Gastroesophageal sphincter (tissue), 4 donors: Measurements from ENCODE around the gene TEX14. TPM values are rescaled to one million over a fixed set of nuclear protein-coding genes. Genes with fewer than 3 reads are reported as not detected.
A peak's percentile ranks its signal among the peaks of the same experiment; 100 is the strongest.

Source experiments
- ATAC-seq: fragments of 150-250 bp; one replicate; pipeline ENCODE4 v1.9.1; 2016; ENCODE audit warnings: mild to moderate bottlenecking, moderate library complexity
- H3K27ac ChIP-seq, 4 donors: fragments of 200-600 bp; sonication (generic) in 3 of 4; 1 replicate in 3 of 4; 2 replicates in 1 of 4; pipeline ENCODE4 v1.5.1; 2016 to 2019
- H3K27me3 ChIP-seq: fragments of 200-600 bp; sonication (generic); one replicate; pipeline ENCODE4 v1.5.1; 2019
- H3K36me3 ChIP-seq, 2 donors: fragments of 200-600 bp; sonication (generic); one replicate each; pipeline ENCODE4 v1.5.1; 2019; ENCODE audit warnings: control low read depth in 1 of 2
- H3K4me1 ChIP-seq, 3 donors: fragments of 200-600 bp; sonication (generic); 1 replicate in 2 of 3; 2 replicates in 1 of 3; pipeline ENCODE4 v1.5.1; 2016 to 2019; ENCODE audit warnings: control low read depth in 2 of 3
- H3K4me3 ChIP-seq, 2 donors: fragments of 200-600 bp; sonication (generic); one replicate each; pipeline ENCODE4 v1.5.1; 2019; ENCODE audit warnings: mild to moderate bottlenecking in 1 of 2, moderate library complexity in 1 of 2
- H3K9me3 ChIP-seq, 3 donors: fragments of 200-600 bp; sonication (generic); one replicate each; pipeline ENCODE4 v1.5.1; 2017 to 2019; ENCODE audit warnings: control low read depth in 2 of 3
- CTCF ChIP-seq, 4 experiments: fragments of 200-600 bp in 2 of 4; fragments of 450-650 bp in 2 of 4; sonication (generic) in 1 of 4; IDR thresholded peaks; one replicate each; pipeline ENCODE4 v1.5.1; 2017 to 2019; ENCODE audit warnings: antibody characterized with exemption in 4 of 4, mild to moderate bottlenecking in 2 of 4, moderate library complexity in 2 of 4
- EP300 ChIP-seq: sonication (generic); formaldehyde crosslinking; IDR thresholded peaks from one replicate; pipeline ENCODE4 v1.6.1; 2017; ENCODE audit warnings: antibody characterized with exemption, mild to moderate bottlenecking
- POLR2A ChIP-seq, 2 donors: fragments of 450-650 bp; IDR thresholded peaks; one replicate each; pipeline ENCODE4 v1.6.1; 2017; ENCODE audit warnings: antibody characterized with exemption in 2 of 2, mild to moderate bottlenecking in 2 of 2, moderate library complexity in 1 of 2
- POLR2AphosphoS5 ChIP-seq: sonication (generic); formaldehyde crosslinking; IDR thresholded peaks from one replicate; pipeline ENCODE4 v1.6.1; 2017; ENCODE audit warnings: antibody characterized with exemption
- WGBS, 2 donors: methylation state at CpG; one replicate each; pipeline ENCODE4 v1.1.5; 2018; ENCODE audit warnings: low coverage in 1 of 2; 5-methylcytosine and 5-hydroxymethylcytosine counted together
- total RNA-seq, 4 donors: library from RNA; depleted of rRNA; stranded (reverse); fragments of >200 nt; gene quantifications; one replicate each; pipeline ENCODE4 v1.1.0, GENCODE V29; 2016

The TEX14 gene
- total RNA-seq, 4 donors from 2014 or later: 0.05 to 0.78 (median 0.11) TPM

GRCh38 chr17:58520843-58521430 is 170.9 kb downstream of the TEX14 start:
- Histone ChIP-seq H3K27me3 (no peaks in the 10 kb centered on the region), H3K4me3 (no peak overlapping the region), H3K27ac (peak overlapping the region in 2 of 4 donors; percentile 17 to 90), H3K36me3 (no peaks in the 10 kb centered on the region), H3K4me1 (peaks cover 0 to 38% (median 18%) of the 10 kb centered on the region in 3 donors), H3K9me3 (no peaks in the 10 kb centered on the region)
- TF ChIP-seq CTCF (IDR thresholded peaks at IDR 0.05) (peak in 2 of 4 experiments; percentile 14 to 16), POLR2A (IDR thresholded peaks at IDR 0.05) (no peak)
- WGBS, 2 donors: 60 to 63% methylated on average over 1 to 9 of the region's 15 CpGs
- ATAC-seq: no peak

- WGBS, 2 donors: 0% methylated on average over 11 of the region's 39 CpGs; no CpG with 5 or more reads in 1 of the 2 donors
- H3K4me1 ChIP-seq: peaks cover 0 to 61% (median 26%) of the 10 kb centered on the region in 3 donors
- ATAC-seq: peak; percentile 94
- H3K27ac ChIP-seq: peak overlapping the region; percentile 90 to 99 (median 95)
- peak overlapping the region; percentile 62 to 82 for H3K4me3 ChIP-seq
- H3K27me3 ChIP-seq: no peaks in the 10 kb centered on the region
- TF ChIP-seq POLR2AphosphoS5 (no peak), CTCF (IDR thresholded peaks at IDR 0.05) (no peak), POLR2A (IDR thresholded peaks at IDR 0.05) (peak in 1 of 2 donors; percentile 62)
- peaks cover 0 to under 1% of the 10 kb centered on the region in 2 donors for H3K36me3 ChIP-seq
- no peaks in the 10 kb centered on the region for H3K9me3 ChIP-seq
These were observed 173.8 kb downstream of the TEX14 start for GRCh38 chr17:58517928-58518609.

- H3K27me3 ChIP-seq: no peaks in the 10 kb centered on the region
- H3K4me3 ChIP-seq: peak overlapping the region; percentile 49 to 82
- peaks cover 0 to 67% (median 26%) of the 10 kb centered on the region in 3 donors for H3K4me1 ChIP-seq
- no peak for ATAC-seq
- 0% methylated on average over 19 of the region's 27 CpGs; no CpG with 5 or more reads in 1 of the 2 donors for WGBS, 2 donors
- H3K36me3 ChIP-seq: peaks cover 0 to 7% of the 10 kb centered on the region in 2 donors
- TF ChIP-seq POLR2A (IDR thresholded peaks at IDR 0.05) (peak; percentile 67 to 71), CTCF (IDR thresholded peaks at IDR 0.05) (no peak), POLR2AphosphoS5 (peak; percentile 79), EP300 (no peak)
- H3K27ac ChIP-seq: peak overlapping the region; percentile 88 to 99 (median 95)
- no peaks in the 10 kb centered on the region for H3K9me3 ChIP-seq
These were observed 174.4 kb downstream of the TEX14 start for GRCh38 chr17:58517378-58517927.

GRCh38 chr17:58516644-58517377 is 175.0 kb downstream of the TEX14 start:
- H3K4me3 ChIP-seq: peak overlapping the region; percentile 49 to 82
- peak overlapping the region; percentile 88 to 99 (median 95) for H3K27ac ChIP-seq
- H3K9me3 ChIP-seq: no peaks in the 10 kb centered on the region
- H3K4me1 ChIP-seq: peaks cover 0 to 67% (median 26%) of the 10 kb centered on the region in 3 donors
- TF ChIP-seq CTCF (IDR thresholded peaks at IDR 0.05) (no peak), EP300 (no peak), POLR2A (IDR thresholded peaks at IDR 0.05) (no peak), POLR2AphosphoS5 (no peak)
- WGBS, 2 donors: 50 to 60% methylated on average over 1 of the region's 2 CpGs
- H3K27me3 ChIP-seq: no peaks in the 10 kb centered on the region
- peaks cover 0 to 13% of the 10 kb centered on the region in 2 donors for H3K36me3 ChIP-seq
- ATAC-seq: no peak
